GM18526 (cell line): ENCODE measurements around the gene MRPL4.

ENCODE experiments used
- POLR2A ChIP-seq: IDR thresholded peaks from 3 replicates; pipeline ENCODE4 v1.6.1; 2011; ENCODE audit not compliant: insufficient read length; ENCODE audit errors: extremely low read depth

Gene MRPL4

DNA sequence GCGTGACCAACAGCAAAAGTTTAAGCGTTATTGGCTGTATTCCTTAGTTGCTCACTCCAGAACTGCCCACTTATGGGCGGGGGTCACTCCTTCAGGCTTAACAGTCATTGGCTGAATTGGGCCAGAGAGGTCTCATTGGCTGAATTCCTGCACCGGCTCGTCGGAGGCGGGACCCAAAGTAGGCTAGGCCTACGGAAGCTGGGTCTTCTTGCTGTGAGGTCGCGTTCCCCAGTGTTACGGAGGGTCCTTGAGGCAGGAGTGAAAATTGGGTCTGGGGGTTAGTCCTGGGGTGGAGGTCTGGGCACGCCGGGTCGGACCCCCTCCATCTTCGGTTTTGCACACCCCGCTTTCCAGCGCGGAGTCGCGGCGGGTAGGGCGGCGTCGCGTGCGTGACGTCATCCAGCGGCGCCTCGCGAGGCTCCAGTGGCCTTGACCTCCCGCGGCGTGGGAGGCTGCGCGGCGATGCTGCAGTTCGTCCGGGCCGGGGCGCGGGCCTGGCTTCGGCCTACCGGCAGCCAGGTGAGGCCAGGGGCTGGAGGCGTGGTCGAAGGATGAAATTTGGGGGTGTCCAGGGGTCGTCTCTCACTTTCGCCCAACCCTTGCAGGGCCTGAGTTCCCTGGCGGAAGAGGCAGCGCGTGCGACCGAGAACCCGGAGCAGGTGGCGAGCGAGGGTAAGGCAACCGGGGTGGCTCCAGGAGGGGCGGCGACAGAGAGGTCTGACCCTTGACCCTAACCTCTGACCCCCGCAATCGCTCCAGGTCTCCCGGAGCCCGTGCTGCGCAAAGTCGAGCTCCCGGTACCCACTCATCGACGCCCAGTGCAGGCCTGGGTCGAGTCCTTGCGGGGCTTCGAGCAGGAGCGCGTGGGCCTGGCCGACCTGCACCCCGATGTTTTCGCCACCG lies at the start of gene MRPL4:
TSS of gene MRPL4 (plus strand) at position 423 of the 903 bp plus-strand sequence. CDS start at position 463, 40 bp downstream.
- peak; percentile 78 for TF ChIP-seq POLR2A

DNA sequence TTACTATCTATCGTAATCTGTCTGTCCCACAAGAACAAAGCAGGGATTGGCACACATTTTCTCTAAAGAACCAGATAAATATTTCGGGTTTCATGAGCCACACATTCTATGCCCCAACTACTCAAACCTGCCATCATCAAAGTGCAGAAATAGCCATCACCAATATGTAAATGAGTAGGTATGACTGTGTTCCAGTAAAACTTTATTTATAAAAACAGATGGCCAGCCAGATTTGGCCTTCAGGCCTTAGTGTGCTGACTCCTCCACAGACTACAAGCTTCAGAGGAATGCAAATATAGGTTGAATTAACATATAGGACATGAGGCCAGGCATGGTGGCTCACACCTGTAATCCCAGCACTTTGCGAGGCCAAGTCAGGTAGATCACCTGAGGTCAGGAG lies 48.3 kb upstream of the MRPL4 start:
- no peak for TF ChIP-seq POLR2A

DNA sequence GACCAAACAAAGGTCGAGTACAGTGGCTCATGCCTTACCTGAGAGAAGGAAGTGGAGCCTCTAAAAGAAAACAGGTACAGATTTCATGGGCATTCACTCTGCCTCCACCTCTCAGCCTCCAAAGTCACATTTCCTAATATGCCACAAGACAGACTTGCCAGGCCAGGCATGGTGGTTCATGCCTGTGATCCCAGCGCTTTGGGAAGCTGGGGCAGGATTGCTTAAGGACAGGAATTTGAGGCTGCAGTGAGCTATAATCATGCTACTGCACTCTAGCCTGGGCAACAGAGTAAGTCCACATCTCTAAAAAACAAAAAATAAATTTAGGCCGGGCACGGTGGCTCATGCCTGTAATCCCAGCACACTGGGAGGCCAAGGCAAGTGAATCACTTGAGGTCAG lies 46.4 kb upstream of the MRPL4 start:
- TF ChIP-seq POLR2A = no peak

- TF ChIP-seq POLR2A = no peak
These were observed 45.7 kb upstream of the MRPL4 start for GRCh38 chr19:10206226-10206885.

DNA sequence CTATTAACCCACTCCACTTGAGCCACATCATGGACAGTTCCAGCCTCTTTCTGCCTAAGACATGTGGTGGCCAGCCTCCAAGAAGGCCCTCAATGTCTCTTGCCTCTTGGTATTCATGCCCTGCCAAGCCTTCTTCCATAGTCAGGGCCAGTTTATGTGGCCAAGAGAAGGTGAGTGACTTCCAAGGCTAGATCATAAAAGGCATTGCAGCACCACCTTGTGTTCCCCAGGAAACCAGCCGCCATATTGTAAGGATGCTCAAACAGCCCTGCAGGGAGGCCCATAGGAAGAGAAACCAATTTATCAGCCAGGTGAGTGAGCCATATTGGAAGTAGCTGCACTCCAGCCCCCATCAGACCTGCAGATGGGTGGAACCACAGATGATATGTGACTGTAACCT lies 45.0 kb upstream of the MRPL4 start:
- no peak for TF ChIP-seq POLR2A

- no peak for TF ChIP-seq POLR2A
These were observed 42.7 kb upstream of the MRPL4 start for GRCh38 chr19:10209315-10209714.

DNA sequence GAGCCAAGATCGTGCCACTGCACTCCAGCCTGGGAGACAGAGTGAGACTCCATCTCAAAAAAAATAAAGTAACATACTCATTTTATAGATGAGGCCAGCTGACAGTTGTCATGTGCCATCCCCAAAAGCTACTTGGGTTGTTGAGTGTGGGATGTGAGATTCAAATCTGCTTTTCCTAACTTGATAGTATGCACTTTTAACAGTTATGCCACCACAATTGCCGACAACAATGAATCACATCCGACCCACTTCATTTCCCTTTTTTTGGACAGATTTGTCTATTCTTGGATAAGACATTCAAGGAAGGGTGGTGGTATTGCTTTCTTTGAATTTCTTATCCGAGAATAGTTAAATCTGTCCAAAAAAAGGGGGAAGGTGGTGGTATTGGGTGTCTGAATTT lies 41.0 kb upstream of the MRPL4 start:
- TF ChIP-seq POLR2A = no peak

DNA sequence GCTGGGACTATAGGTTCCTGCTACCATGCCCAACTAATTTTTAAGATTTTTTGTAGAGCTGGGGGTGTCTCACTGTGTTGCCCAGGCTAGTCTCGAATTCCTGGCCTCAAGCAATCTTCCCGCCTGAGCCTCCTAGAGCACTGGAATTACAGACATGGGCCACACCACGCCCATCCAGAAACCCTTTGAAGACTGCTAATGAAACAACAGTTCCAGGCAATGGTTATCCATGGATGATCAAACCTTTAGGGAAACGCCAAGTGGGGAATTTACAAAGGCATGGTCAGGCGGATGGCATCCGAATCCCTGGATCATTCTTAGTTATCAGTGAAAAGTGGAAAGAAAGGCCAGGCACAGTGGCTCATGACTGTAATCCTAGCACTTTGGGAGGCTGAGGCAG lies 40.3 kb upstream of the MRPL4 start:
- no peak for TF ChIP-seq POLR2A

DNA sequence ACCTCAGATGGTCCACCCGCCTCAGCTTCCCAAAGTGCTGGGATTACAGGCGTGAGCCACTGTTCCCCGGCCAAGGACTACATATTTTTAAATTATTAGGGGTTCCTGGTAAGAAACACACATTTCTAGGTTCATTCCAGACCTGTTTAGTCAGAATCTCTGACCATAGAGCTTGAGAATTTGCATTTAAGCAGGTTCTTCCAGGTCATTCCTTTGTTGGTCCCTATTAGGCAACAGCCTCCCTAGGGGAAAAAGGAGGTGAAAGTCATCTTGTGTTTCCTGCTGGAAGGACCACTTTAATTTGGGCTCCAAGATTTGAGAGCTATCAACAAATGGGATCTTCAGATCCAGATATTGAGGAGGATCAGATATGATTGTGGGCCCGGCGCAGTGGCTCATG lies 37.2 kb upstream of the MRPL4 start:
- TF ChIP-seq POLR2A = no peak

DNA sequence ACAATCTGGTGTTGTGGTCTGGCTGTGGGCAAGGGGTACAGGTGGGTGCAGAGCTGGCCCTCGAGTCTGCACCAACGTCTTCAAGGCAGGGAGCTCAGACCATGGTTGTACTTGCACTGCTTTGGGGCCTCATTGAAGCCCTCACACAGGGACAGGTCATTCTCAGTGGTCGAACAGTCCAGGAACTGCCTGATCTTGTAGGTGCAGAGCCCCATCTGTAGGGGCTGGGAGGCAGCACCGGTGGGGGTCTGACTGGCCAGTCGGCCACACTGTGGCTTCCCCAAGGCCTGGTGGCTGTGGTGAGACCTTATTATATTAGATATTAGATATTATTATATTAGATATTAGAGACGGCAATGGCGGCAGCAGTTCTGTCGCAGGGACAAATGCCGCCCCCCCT lies 34.9 kb upstream of the MRPL4 start:
- TF ChIP-seq POLR2A = no peak

- no peak for TF ChIP-seq POLR2A
These were observed 32.3 kb upstream of the MRPL4 start for GRCh38 chr19:10219678-10220077.

- no peak for TF ChIP-seq POLR2A
These were observed 31.3 kb upstream of the MRPL4 start for GRCh38 chr19:10220695-10221094.

DNA sequence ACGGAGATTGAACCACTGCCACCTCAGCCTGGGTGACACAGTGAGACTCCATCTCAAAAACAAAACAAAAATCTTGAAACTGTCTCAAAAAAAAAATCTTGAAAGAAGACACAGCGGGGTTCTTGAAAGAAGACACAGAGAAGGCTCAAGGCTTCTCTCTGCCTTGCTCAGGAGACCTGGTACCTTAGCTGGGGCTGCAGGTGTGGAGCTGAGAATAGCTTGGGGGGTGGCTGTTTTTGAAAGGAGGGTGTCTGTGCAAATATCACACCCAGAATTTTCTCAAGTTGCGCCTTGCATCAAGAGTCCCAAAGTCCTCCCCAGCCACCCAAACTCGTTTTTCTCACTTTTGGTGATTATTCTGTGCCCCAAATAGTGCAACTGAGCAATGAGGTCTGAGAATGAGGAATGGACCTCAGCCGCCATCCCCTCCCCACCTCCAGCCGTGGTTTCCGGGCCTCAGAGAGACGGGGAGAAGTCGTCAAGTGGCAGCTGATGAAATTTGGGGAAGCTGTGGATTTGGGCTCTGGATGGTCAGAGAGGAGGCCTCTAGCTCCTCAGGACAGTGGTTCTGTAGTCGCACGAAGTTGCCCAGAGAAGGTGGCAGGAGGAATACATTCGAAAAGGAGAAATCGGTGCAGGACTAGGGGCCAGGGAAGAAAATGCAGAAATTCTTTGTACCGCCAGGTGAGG lies 29.7 kb upstream of the MRPL4 start:
- no peak for TF ChIP-seq POLR2A

DNA sequence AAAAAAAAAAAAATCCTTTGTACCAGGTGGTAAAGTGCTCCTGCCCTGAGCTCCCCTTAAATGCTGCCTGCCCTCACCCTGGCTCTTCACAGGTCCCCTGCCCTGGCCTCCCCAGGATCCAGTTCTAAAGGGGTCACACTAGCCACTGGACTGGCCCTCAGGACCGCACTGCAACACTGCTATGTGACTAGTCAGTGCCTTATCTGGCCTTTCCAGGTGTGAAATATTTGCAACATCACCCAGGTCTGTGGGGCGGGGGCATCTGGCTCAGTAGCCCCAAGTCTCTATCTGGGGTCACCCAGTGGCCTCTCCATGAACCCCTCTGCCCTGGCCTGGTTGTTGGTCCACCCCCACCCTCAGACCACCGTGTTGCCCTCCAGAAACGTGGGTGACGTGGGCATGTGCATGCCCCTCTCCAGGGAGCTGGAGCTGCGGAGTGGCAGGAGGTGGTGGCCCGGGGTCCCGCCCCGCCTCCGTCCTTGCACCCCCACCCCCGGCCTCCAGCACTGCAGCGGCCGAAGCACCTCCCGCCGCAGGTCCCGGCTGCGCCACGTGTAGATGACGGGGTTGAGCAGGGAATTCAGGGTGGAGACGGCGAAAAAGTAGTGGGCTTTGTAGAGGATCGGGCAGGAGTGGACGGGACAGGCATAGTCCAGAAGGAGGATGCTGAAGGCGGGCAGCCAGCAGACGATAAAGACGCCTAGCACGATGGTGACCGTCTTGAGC lies 28.4 kb upstream of the MRPL4 start:
- TF ChIP-seq POLR2A = no peak

DNA sequence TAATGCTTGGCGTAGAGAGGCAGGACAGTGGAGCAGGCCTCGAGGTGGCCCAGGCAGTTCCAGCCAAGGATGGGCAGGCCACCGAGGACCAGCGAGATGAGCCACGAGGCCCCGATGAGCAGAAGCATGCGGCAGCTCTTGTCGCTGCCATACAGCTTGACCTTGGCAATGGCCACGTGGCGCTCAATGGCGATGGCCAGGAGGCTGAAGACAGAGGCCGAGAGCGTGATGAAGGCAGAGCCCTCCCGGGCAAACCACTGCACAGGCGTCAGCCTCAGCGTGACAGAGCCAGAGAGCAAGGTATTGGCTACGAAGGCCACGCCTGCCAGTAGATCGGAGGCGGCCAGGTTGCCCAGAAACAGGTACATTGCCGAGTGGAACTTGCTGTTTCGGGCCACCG lies 27.7 kb upstream of the MRPL4 start:
- TF ChIP-seq POLR2A = no peak
